ENCODE results near the gene CSH1.
"Not testable (repeated sequence)": the region's sequence is repeated elsewhere in the genome, so short reads cannot be mapped to it uniquely, and the experiment has no call there.

Gene CSH1

GRCh38 chr17:63898899-63899798, 2.8 kb upstream of the CSH1 start:
- not testable (repeated sequence) for DNase-seq

GRCh38 chr17:63894821-63895220, 1.6 kb downstream of the CSH1 start:
- DNase-seq: not testable (repeated sequence)

GRCh38 chr17:63894021-63894420, 2.4 kb downstream of the CSH1 start:
- not testable (repeated sequence) for DNase-seq

- DNase-seq: not testable (repeated sequence)
Measured at GRCh38 chr17:63892316-63893037, 3.9 kb downstream of the CSH1 start.

- DNase-seq: not testable (repeated sequence)
Measured at GRCh38 chr17:63889026-63889848, 7.1 kb downstream of the CSH1 start.

- not testable (repeated sequence) for DNase-seq
Measured at GRCh38 chr17:63885119-63885518, 11.3 kb downstream of the CSH1 start.

GRCh38 chr17:63882626-63883126, 13.7 kb downstream of the CSH1 start:
- DNase-seq: not testable (repeated sequence)

GRCh38 chr17:63881935-63882601, 14.3 kb downstream of the CSH1 start, which contains the start of gene GH2:
GH2 (minus strand) TSS chr17:63881944; CDS start chr17:63881801, 143 bp downstream.
- peak; percentile 61 for DNase-seq

- DNase-seq: not testable (repeated sequence)
Measured at GRCh38 chr17:63881337-63881736, 15.0 kb downstream of the CSH1 start.

GRCh38 chr17:63880706-63881105, 15.7 kb downstream of the CSH1 start:
- DNase-seq: no peak

- DNase-seq: not testable (repeated sequence)
Measured at GRCh38 chr17:63878413-63878812, 18.0 kb downstream of the CSH1 start.

GRCh38 chr17:63874693-63875092, 21.7 kb downstream of the CSH1 start:
- not testable (repeated sequence) for DNase-seq

- DNase-seq: not testable (repeated sequence)
Measured at GRCh38 chr17:63874061-63874626, 22.2 kb downstream of the CSH1 start.

GRCh38 chr17:63873577-63873976, 22.8 kb downstream of the CSH1 start, which contains the start of gene CSH2:
CSH2 (minus strand) TSS chr17:63873677; CDS start chr17:63873614, 63 bp downstream.
- DNase-seq: not testable (repeated sequence)

- DNase-seq: not testable (repeated sequence)
Measured at GRCh38 chr17:63871646-63872365, 24.6 kb downstream of the CSH1 start.

- DNase-seq: not testable (repeated sequence)
Measured at GRCh38 chr17:63870292-63870665, 26.1 kb downstream of the CSH1 start.

GRCh38 chr17:63869491-63870291, 26.7 kb downstream of the CSH1 start:
- DNase-seq: not testable (repeated sequence)

GRCh38 chr17:63866625-63867024, 29.7 kb downstream of the CSH1 start:
- not testable (repeated sequence) for DNase-seq

- DNase-seq: no peak
Measured at GRCh38 chr17:63859257-63859656, 37.1 kb downstream of the CSH1 start.

GRCh38 chr17:63856425-63856824, 39.9 kb downstream of the CSH1 start:
- DNase-seq: not testable (repeated sequence)
